Measurements from ENCODE around the gene GMPS. TPM values are rescaled to one million over a fixed set of nuclear protein-coding genes. Genes with fewer than 3 reads are reported as not detected.
A peak's percentile ranks its signal among the peaks of the same experiment; 100 is the strongest.
"Not testable (repeated sequence)": the region's sequence is repeated elsewhere in the genome, so short reads cannot be mapped to it uniquely, and the experiment has no call there.

The GMPS gene
- total RNA-seq, 1 donor from 2014 or later: 82.3 TPM

- Mint-ChIP-seq H3K9me3 (ENCODE audit: unreplicated experiment) (no peaks in the 10 kb centered on the region), H3K27ac (ENCODE audit: unreplicated experiment) (no peak overlapping the region), H3K36me3 (ENCODE audit: unreplicated experiment) (no peaks in the 10 kb centered on the region), H3K4me3 (ENCODE audit: unreplicated experiment) (no peak overlapping the region), H3K4me1 (ENCODE audit: low read depth, unreplicated experiment) (peaks cover 10% of the 10 kb centered on the region), H3K27me3 (ENCODE audit: unreplicated experiment) (no peaks in the 10 kb centered on the region)
- no peak for DNase-seq
- TF ChIP-seq CTCF (IDR thresholded peaks at IDR 0.05; ENCODE audit: partially characterized antibody, unreplicated experiment): no peak
Observed at GRCh38 chr3:155847993-155848392, 22.5 kb upstream of the GMPS start.

GRCh38 chr3:155849404-155849803 is 21.0 kb upstream of the GMPS start:
- H3K9me3 Mint-ChIP-seq (ENCODE audit: unreplicated experiment); DNase-seq; H3K27ac Mint-ChIP-seq (ENCODE audit: unreplicated experiment); H3K4me3 Mint-ChIP-seq (ENCODE audit: unreplicated experiment); H3K27me3 Mint-ChIP-seq (ENCODE audit: unreplicated experiment); H3K36me3 Mint-ChIP-seq (ENCODE audit: unreplicated experiment): not testable (repeated sequence)
- H3K4me1 Mint-ChIP-seq (ENCODE audit: low read depth, unreplicated experiment): peaks cover 10% of the 10 kb centered on the region

GRCh38 chr3:155852341-155852740 is 18.1 kb upstream of the GMPS start:
- peaks cover 10% of the 10 kb centered on the region for H3K4me1 Mint-ChIP-seq (ENCODE audit: low read depth, unreplicated experiment)
- H3K27ac Mint-ChIP-seq (ENCODE audit: unreplicated experiment): peak overlapping the region; percentile 84
- DNase-seq: no peak
- H3K36me3 Mint-ChIP-seq (ENCODE audit: unreplicated experiment): no peaks in the 10 kb centered on the region
- peaks cover 8% of the 10 kb centered on the region for H3K9me3 Mint-ChIP-seq (ENCODE audit: unreplicated experiment)
- peaks cover 5% of the 10 kb centered on the region for H3K27me3 Mint-ChIP-seq (ENCODE audit: unreplicated experiment)
- peak overlapping the region; percentile 96 for H3K4me3 Mint-ChIP-seq (ENCODE audit: unreplicated experiment)
- TF ChIP-seq CTCF (IDR thresholded peaks at IDR 0.05; ENCODE audit: partially characterized antibody, unreplicated experiment): no peak

GRCh38 chr3:155853214-155854140 is 17.0 kb upstream of the GMPS start:
- DNase-seq: peak; percentile 59
- peaks cover 8% of the 10 kb centered on the region for H3K9me3 Mint-ChIP-seq (ENCODE audit: unreplicated experiment)
- peak overlapping the region; percentile 96 for H3K4me3 Mint-ChIP-seq (ENCODE audit: unreplicated experiment)
- H3K4me1 Mint-ChIP-seq (ENCODE audit: low read depth, unreplicated experiment): peaks cover 10% of the 10 kb centered on the region
- H3K36me3 Mint-ChIP-seq (ENCODE audit: unreplicated experiment): no peaks in the 10 kb centered on the region
- peak; percentile 16 for TF ChIP-seq CTCF (IDR thresholded peaks at IDR 0.05; ENCODE audit: partially characterized antibody, unreplicated experiment)
- H3K27me3 Mint-ChIP-seq (ENCODE audit: unreplicated experiment): peaks cover 5% of the 10 kb centered on the region
- H3K27ac Mint-ChIP-seq (ENCODE audit: unreplicated experiment): peak overlapping the region; percentile 96

GRCh38 chr3:155854141-155854940 is 16.1 kb upstream of the GMPS start, which contains the start of gene SLC33A1:
Gene SLC33A1 (minus strand): TSS chr3:155854427. CDS start chr3:155853997, 430 bp downstream.
- peaks cover 10% of the 10 kb centered on the region for H3K4me1 Mint-ChIP-seq (ENCODE audit: low read depth, unreplicated experiment)
- H3K27ac Mint-ChIP-seq (ENCODE audit: unreplicated experiment): peak within 1 kb of the TSS; percentile 96
- DNase-seq: peak; percentile 98
- H3K9me3 Mint-ChIP-seq (ENCODE audit: unreplicated experiment): peaks cover 8% of the 10 kb centered on the region
- H3K27me3 Mint-ChIP-seq (ENCODE audit: unreplicated experiment): peaks cover 5% of the 10 kb centered on the region
- H3K36me3 Mint-ChIP-seq (ENCODE audit: unreplicated experiment): no peaks in the 10 kb centered on the region
- TF ChIP-seq CTCF (IDR thresholded peaks at IDR 0.05; ENCODE audit: partially characterized antibody, unreplicated experiment): peak; percentile 13
- peak within 1 kb of the TSS; percentile 96 for H3K4me3 Mint-ChIP-seq (ENCODE audit: unreplicated experiment)

Measured in glutamatergic neuron (in vitro differentiated cells).